SK-MEL-5 (cell line): ENCODE results near the gene NOTCH4. TPM values are rescaled to one million over a fixed set of nuclear protein-coding genes. Genes with fewer than 3 reads are reported as not detected.
"Not testable (repeated sequence)": the region's sequence is repeated elsewhere in the genome, so short reads cannot be mapped to it uniquely, and the experiment has no call there.

ENCODE experiments used
- DNase-seq: peaks from one replicate; pipeline ENCODE4 v3.0.0-alpha.2; 2016; ENCODE audit warnings: low read depth, low spot score
- in situ Hi-C: cut with HindIII; loops from 2 replicates; pipeline ENCODE4 v1.10.0; 2016; ENCODE audit warnings: low sequenced_read_pairs, high pct_unique_total_duplicates, low pct_unique_long_range_greater_than_20kb
- polyA plus RNA-seq, 2 experiments: library from polyadenylated mRNA; depleted of rRNA; stranded (reverse); fragments of >200 nt; gene quantifications; 2 replicates each; pipeline ENCODE4 v1.2.3, GENCODE V29; 2015
- total RNA-seq: library from RNA; depleted of rRNA; stranded (reverse); fragments of >200 nt; shearing (Covaris generic); gene quantifications from 2 replicates; pipeline ENCODE4 v1.2.3, GENCODE V29; 2014; rRNA removed

The NOTCH4 gene
- 1.7 TPM in 2 replicates for total RNA-seq
- polyA plus RNA-seq (2015; cell fraction: cytosol; rRNA removed): 1.2 and 2.2 TPM in 2 replicates
- 0.83 and 1.6 TPM in 2 replicates for polyA plus RNA-seq (2015; cell fraction: nucleus; rRNA removed)

- in situ Hi-C loops: no loop called here
- no peak for DNase-seq
Measured at GRCh38 chr6:32223258-32224235, at the start of gene NOTCH4. Gene NOTCH4 (minus strand): TSS chr6:32224067. CDS start chr6:32223928, 139 bp downstream.

DNA sequence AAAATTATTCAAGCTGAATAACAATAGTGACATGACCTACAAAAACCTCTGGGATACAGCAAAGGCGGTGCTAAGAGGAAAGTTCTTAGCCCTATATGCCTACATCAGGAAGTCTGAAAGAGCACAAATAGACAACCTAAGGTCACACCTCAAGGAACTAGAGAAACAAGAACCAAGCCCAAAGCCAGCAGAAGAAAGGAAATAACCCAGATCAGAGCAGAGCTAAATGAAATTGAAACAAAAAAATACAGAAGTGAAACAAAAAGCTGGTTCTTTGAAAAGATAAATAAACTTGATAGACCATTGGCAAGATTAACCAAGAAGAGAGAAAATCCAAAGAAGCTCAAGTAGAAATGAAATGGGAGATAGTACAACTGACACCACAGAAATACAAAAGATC is 47.6 kb upstream of the NOTCH4 start:
- in situ Hi-C loops: no loop called here
- no peak for DNase-seq

- in situ Hi-C loops, DNase-seq: not testable (repeated sequence)
Measured at GRCh38 chr6:32268459-32268858, 44.6 kb upstream of the NOTCH4 start.

DNA sequence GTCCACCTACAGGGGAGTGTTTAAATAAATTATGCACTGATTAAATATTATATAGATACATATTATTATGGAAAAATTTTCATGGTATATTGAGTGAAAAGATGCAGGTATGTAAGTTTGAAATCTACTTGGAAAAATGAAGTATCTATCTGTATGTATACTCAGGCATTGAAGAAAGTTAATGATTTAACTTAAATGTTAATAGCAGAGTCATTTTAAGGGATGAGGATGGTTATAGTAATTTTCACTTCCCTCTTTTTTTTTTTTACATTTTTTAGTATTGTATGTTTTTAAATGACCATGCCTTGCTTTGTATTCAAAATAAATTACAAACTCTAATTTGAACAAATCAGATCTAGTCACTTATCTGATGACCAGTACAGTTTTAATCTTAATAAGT is 43.2 kb upstream of the NOTCH4 start:
- in situ Hi-C loops: no loop called here
- no peak for DNase-seq

DNA sequence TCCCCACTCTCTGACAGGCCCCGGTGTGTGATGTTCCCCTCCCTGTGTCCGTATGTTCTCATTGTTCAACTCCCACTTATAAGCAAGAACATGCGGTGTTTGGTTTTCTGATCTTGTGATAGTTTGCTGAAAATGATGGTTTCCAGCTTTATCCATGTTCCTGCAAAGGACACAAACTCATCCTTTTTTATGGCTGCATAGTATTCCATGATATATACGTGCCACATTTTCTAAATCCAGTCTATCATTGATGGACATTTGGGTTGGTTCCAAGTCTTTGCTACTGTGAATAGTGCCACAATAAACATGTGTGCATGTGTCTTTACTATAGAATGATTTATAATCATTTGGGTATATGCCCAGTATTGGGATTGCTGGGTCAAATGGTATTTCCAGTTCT is 33.4 kb upstream of the NOTCH4 start:
- in situ Hi-C loops, DNase-seq: not testable (repeated sequence)

DNA sequence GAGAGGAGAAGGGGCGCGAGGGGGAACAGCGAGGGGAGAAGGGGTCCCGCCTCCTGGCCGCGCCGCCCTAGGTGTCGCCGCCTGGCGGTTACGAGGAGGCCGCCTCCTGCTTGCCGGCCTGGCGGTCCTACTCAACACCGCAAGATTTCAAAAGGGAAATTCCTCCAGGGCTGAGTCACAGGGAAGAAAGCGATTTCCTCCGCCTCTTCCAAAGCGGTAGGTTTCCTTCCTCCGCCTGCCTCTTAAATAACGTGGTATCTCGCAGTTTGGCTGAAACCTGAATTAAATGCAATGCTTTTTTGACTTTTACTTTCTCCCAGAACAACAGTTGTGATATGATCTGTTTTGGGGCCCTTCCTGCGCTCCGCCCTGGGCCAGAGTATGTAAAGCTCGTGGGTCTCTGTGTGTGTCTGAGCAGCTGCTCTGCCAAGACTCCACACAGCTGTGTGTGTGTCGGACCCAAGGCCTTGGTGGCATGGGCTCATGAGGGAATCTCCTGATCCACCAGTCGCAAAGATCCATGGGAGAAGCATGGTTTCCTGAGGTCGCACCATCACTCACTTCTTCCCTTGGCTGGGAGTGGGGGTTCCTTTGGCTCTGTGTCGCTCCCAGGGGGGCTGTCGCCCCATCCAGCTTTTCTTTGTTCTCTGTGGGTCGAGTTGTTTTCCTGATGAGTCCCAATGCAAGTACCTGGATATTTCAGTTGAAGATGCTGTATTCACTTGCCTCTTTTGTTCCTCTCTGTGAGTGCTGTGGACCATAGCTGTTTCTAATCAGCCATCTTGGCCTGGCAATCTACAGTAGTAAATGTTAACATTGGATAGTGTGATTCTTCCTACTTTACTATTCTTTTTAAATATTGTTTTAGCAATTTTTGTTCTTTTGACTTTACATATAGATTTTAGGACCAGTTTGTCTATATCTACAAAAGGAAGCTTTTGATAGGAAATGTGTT is 31.6 kb upstream of the NOTCH4 start:
- peak; percentile 48 for DNase-seq
- in situ Hi-C loops: no loop called here

- in situ Hi-C loops: no loop called here
- no peak for DNase-seq
Measured at GRCh38 chr6:32254761-32255198, 30.9 kb upstream of the NOTCH4 start.

DNA sequence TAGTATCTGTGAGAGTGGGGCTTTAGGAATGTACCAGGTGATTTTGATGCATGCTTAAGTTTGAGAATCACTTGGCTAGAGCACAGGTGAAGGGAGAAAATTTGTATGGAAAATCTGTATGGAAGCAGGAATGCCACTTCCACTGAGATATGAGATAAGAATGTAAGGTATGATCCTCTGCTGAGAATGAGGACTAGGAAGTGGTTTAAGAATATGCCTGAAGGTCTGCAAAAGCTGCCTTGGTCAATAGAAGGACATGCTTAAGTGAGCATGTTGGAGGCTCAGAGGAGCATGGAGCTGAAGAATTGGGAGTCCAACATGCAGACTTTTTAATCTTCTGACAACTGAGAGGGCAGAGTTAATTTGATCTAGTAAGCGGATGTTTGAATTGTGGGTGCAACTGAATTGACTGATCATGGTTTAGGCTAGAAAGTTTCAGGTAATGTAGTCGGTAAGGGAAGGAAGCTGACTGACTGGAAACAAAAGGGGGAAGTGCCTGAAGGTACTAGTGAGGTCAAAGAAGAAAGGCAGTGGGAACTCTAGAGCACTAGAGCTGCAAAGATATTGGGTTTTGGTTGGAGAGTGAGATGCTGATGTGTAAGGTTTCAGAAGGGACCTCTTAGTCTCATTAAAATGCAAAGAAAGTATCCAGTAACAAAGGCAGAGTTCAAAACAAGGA is 28.6 kb upstream of the NOTCH4 start:
- DNase-seq: no peak
- in situ Hi-C loops: no loop called here

- DNase-seq: no peak
- in situ Hi-C loops: no loop called here
Measured at GRCh38 chr6:32249262-32249661, 25.4 kb upstream of the NOTCH4 start.

DNA sequence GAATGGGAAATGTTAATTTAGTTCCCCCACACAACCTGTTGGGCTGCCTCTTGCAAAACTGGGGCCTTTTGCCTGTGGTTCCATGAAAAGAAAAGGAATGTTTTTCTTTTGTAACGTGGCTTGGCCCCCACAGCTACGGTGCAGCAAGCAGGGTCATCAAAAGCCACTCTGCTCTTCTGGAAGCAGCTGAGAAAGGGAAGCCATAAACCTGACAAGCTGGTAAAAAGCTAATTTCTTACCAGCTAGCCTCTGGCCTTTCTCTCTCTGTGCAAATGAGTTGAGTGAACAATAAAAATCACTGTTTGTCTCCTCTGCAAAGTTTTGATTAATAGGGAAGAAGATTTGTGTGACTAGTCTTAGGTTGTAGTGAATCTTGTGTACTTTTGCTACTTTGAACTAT is 23.5 kb upstream of the NOTCH4 start:
- DNase-seq: no peak
- in situ Hi-C loops: no loop called here

DNA sequence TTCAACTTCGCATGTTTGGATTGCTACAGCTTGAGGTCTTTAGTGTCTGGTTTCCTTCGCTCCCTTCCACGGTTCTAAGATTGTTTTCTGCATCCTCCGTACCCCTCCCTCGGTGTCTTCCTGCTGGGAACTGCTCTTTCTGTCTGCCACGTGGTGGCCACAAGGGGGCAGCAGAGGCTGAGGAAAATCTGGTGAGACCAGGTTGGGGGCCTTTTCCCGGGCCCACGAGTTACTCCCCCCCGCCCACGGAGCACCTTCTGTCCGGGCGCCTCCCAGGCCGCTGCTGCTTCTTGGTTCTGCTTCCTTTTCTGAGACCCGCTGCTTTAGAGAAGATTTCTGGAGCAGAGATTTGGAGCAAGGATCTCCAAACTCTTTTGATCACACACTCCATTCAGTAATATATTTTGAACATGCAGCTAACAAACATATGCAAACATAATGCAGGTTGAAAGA is 21.1 kb upstream of the NOTCH4 start:
- peak; percentile 75 for DNase-seq
- in situ Hi-C loops: no loop called here

GRCh38 chr6:32244270-32244669 is 20.4 kb upstream of the NOTCH4 start:
- DNase-seq: no peak
- in situ Hi-C loops: no loop called here

DNA sequence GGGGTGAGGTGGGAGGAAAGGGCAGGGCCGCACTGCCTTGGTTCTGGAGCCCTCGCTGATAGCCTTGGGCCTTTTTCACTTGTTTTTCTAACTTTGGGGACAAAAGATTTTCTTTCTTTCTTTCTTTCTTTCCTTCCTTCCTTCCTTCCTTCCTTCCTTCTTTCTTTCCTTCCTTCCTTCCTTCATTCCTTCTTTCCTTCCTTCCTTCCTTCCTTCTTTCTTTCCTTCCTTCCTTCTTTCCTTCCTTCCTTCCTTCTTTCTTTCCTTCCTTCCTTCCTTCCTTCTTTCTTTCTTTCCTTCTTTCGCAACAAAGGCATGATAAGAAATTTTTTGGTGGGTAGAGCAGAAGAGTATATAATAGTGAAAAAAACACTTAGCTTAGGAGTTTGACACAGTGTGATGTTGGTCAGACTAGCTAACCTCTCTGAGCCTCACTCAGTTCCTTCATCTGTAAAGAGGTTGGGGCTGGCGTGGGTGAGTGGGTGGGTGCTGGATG is 18.5 kb upstream of the NOTCH4 start:
- in situ Hi-C loops, DNase-seq: not testable (repeated sequence)

GRCh38 chr6:32240686-32241085 is 16.8 kb upstream of the NOTCH4 start:
- in situ Hi-C loops: no loop called here
- no peak for DNase-seq

GRCh38 chr6:32239462-32239861 is 15.6 kb upstream of the NOTCH4 start:
- in situ Hi-C loops: no loop called here
- no peak for DNase-seq

DNA sequence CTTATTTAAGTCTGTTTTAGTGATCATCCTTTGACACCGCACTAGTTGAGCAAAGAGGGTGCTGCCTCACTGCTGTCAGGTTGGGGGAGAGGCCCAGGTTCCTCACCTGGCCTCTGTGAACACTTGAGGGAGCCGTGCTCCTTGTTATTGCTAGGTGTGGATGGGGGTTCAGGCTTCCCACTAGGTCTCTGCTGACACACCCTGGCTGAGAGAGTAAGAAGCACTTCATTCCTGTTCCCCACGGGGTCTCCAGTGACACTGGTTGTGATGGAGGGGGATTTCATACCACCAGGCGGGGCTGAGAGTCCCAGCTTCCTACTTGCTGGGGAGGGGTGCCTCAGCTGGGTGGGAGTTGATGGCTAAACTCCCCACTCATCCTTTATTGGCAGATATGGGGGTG is 11.1 kb upstream of the NOTCH4 start:
- DNase-seq: no peak
- in situ Hi-C loops: no loop called here

DNA sequence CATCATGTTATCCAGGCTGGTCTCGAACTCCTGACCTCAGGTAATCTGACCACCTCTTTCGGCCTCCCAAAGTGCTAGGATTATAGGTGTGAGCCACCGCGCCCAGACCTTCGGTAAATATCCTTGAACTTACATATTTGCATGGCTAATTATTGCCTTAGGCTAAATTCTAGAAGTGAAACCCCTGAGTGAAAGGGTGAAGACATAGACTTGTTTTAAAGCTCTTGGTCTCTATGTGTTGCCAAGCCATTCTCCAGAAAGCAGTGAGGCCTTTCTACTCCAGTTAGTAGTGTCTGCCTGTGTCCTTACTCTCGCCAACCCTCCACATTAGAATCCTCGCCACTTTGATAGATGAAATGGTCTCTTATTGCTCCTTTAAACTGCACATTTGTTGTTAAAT is 2.6 kb upstream of the NOTCH4 start:
- DNase-seq: no peak
- in situ Hi-C loops: no loop called here
